ENCODE measurements around the gene TMEM63A. TPM values are rescaled to one million over a fixed set of nuclear protein-coding genes. Genes with fewer than 3 reads are reported as not detected.

The TMEM63A gene
- total RNA-seq, 4 donors from 2014 or later: 11.2 to 125 (median 63.8) TPM

DNA sequence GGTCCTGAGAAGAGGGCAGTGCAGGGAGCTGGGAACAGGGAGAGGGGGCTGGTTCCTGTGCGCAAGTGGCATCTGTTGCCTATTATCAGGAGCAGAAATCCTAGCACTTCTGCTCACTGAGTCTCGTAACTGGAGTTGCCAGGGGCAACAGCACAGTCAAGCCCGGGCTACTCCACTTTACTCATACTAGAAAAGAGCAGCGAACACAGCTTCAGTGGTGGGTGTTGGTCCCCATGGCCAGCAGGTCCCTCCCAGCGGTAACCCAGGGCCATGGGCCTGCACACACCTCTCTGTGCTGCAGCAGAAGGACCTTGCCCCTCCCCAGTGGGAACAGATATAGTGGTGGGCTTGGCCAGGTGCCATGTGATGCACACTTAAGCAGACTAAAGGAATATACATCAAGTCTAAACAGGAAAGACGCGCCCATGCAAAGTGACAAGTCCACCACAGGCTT lies 33.4 kb upstream of the TMEM63A start:
- Histone ChIP-seq H3K9me3 (no peaks in the 10 kb centered on the region), H3K4me3 (no peak overlapping the region), H3K27ac (no peak overlapping the region), H3K4me1 (no peaks in the 10 kb centered on the region), H3K36me3 (no peaks in the 10 kb centered on the region), H3K27me3 (no peaks in the 10 kb centered on the region)
- DNase-seq: no peak
- no peak for TF ChIP-seq POLR2A (IDR thresholded peaks at IDR 0.05)
- TF ChIP-seq CTCF (IDR thresholded peaks at IDR 0.05): no peak
- intact Hi-C loops (cut with DNase I; ENCODE audit: low total_unique reads): loop anchor here (10.0 kb wide), 1 partner anchor 59 kb away; no protein-coding TSS in a partner anchor

DNA sequence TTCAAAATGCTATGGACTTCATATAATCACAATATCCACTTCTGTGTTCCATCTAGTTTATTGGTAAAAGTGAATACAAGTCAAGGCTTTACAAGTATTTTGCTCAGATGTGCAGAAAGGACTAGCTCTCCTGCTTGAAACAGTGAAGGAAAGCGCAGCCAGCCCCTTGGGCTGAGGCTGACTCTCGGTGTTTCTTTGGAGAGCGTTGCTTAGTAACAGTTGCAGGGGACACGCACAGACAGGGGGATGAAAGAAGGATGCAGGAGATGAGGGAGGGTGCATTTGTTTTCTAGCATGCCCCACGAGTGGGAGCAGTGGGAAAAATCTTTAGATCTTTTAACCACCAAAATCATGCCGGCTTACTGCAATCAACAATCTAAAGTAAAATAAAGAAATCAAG lies 32.8 kb upstream of the TMEM63A start:
- H3K27ac ChIP-seq: no peak overlapping the region
- no peaks in the 10 kb centered on the region for H3K27me3 ChIP-seq
- no peak for DNase-seq
- no peak overlapping the region for H3K4me3 ChIP-seq
- no peaks in the 10 kb centered on the region for H3K4me1 ChIP-seq
- TF ChIP-seq POLR2A (IDR thresholded peaks at IDR 0.05) (no peak), CTCF (IDR thresholded peaks at IDR 0.05) (no peak)
- no peaks in the 10 kb centered on the region for H3K9me3 ChIP-seq
- intact Hi-C loops (cut with DNase I; ENCODE audit: low total_unique reads): loop anchor here (10.0 kb wide), 1 partner anchor 60 kb away; no protein-coding TSS in a partner anchor
- H3K36me3 ChIP-seq: no peaks in the 10 kb centered on the region

DNA sequence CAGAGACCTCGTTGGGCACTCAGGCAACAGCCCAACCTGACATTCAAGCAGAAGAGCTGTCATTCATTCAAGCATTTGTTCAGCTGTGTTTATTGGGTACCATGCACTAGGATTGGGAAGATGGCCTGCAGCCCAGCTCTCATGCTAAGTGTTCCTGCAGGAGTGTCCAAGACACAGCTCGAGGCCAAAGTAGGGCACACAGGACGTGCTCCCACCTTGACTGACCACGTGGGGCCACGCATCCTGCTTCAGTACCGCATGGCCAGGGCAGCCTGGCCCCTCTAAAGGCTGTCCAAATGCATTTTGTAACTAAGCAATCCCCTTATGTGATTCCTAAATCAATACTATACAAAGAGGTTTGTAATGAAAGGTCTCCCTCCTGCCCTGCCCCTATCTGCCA lies 32.2 kb upstream of the TMEM63A start:
- H3K36me3 ChIP-seq: no peaks in the 10 kb centered on the region
- no peaks in the 10 kb centered on the region for H3K9me3 ChIP-seq
- TF ChIP-seq POLR2A (IDR thresholded peaks at IDR 0.05) (no peak), CTCF (IDR thresholded peaks at IDR 0.05) (no peak)
- H3K4me1 ChIP-seq: no peaks in the 10 kb centered on the region
- H3K27me3 ChIP-seq: no peaks in the 10 kb centered on the region
- no peak for DNase-seq
- no peak overlapping the region for H3K4me3 ChIP-seq
- intact Hi-C loops (cut with DNase I; ENCODE audit: low total_unique reads): loop anchor here (10.0 kb wide), 1 partner anchor 60 kb away; no protein-coding TSS in a partner anchor
- H3K27ac ChIP-seq: no peak overlapping the region

GRCh38 chr1:225911191-225912130 lies 29.3 kb upstream of the TMEM63A start:
- peak; percentile 82 to 93 (median 85) for TF ChIP-seq CTCF (IDR thresholded peaks at IDR 0.05)
- no peak for TF ChIP-seq POLR2A (IDR thresholded peaks at IDR 0.05)
- Histone ChIP-seq H3K27me3 (no peaks in the 10 kb centered on the region), H3K4me1 (no peaks in the 10 kb centered on the region), H3K4me3 (no peak overlapping the region), H3K27ac (peak overlapping the region in 1 of 2 donors; percentile 4), H3K9me3 (no peaks in the 10 kb centered on the region), H3K36me3 (no peaks in the 10 kb centered on the region)
- intact Hi-C loops (cut with DNase I; ENCODE audit: low total_unique reads): loop anchor here (2.0 to 10.0 kb wide), 2 partner anchors 63 to 437 kb away; no protein-coding TSS in a partner anchor
- DNase-seq: peak; percentile 46 to 74

DNA sequence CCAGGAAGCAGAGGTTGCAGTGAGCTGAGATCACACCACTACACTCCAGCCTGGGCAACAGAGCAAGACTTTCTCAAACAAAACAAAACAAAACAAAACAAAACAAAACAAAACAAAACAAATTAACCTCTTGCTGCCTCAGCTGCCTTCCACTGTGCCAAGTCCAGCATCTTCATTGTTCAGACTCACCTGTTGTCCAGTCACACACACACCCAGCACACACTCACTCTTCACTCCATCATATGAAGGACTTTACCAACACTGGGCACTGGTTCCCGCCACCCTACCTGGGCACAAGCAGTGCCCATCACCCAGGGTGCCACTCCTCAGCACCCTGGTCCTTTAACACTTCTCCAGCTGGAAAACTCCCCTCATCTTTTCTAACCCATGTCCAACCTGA lies 27.3 kb upstream of the TMEM63A start:
- DNase-seq: no peak
- H3K36me3 ChIP-seq: no peaks in the 10 kb centered on the region
- H3K4me3 ChIP-seq: no peak overlapping the region
- no peaks in the 10 kb centered on the region for H3K27me3 ChIP-seq
- TF ChIP-seq POLR2A (IDR thresholded peaks at IDR 0.05) (no peak), CTCF (IDR thresholded peaks at IDR 0.05) (no peak)
- intact Hi-C loops (cut with DNase I; ENCODE audit: low total_unique reads): no loop called here
- H3K4me1 ChIP-seq: no peaks in the 10 kb centered on the region
- H3K9me3 ChIP-seq: no peaks in the 10 kb centered on the region
- no peak overlapping the region for H3K27ac ChIP-seq

Data from uterus (tissue), 4 donors.